ENCODE data around the gene STK38.
"Not testable (repeated sequence)": the region's sequence is repeated elsewhere in the genome, so short reads cannot be mapped to it uniquely, and the experiment has no call there.

The STK38 gene

DNA sequence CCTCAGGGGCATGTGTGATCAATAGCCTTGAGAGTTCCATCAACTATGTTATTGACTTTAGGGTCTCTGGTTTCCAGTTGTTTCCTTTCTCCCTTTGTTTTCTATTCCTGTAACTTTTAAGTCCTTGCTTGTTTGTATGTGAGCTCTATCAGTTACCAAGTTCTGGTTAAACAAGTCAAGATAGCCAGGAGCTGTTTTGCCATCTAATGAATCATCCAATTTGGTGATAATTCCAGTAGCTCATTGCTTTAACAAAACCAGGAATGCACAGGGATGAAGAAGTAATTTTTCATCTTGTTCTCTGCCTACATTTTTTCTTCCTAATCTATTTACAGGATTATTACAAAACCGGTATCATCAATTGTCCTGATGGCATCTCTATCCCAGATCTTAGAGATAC is 68.0 kb downstream of the STK38 start:
- no peak for DNase-seq

DNA sequence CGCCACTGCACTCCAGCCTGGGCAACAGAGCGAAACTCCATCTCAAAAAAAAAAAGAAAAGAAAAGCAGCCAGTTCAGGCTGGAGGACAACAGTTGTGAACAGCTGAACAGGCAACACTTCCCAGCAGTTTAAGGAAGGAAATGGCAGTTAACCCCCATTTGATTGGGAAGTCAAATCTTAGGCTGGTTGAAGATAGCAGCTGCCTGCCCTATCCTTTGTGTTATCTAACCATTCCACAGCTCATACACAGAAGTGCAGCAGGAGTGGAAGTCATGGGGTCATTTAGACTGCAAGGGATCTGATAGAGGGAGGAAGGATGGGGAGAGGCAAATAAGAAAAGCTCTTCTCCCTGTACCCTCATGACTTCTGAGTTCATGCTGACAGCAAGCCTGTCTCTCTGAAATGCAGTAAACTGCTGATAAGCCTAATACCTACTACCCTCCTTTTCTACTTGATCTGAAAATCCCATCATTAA is 69.2 kb downstream of the STK38 start:
- DNase-seq, result no peak

DNA sequence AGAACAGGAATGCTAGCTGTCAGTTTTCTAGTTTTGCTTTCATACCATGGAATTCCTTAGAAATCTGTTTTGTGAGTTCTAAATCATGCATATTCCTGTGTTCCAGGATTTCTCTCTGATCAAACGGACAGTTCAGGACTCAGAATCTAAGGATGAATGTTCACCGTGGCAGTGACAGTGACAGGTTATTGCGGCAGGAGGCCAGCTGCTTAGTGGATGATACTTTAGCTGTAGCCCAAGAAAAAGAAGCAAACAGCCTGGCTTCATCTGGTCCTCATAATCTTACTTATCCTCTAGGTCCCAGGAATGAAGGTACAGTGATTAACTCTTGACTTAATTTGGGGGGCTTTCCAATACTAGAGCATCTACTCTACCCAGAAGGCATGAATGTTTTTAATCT is 77.3 kb downstream of the STK38 start:
- DNase-seq, result no peak

GRCh38 chr6:36469148-36469661 is 78.1 kb downstream of the STK38 start:
- no peak for DNase-seq

GRCh38 chr6:36467625-36468024 is 79.7 kb downstream of the STK38 start:
- DNase-seq, result no peak

DNA sequence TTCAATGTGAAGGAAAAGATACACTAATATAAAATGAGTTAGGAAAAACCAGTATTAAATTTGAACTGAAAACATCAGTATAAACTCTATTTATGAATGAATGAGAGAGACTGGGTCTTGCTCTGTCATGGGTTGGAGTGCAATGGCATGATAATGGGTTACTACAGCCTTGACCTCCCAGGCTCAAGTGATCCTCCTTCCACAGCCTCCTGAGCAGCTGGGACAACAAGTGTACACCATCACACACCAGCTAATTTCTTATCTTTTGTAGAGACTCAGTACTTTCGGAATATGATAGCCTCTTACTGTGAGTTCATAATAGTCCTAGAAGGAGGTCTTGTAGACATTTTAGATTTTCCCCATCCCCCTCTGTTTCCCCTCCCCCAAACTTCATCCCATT is 83.0 kb downstream of the STK38 start:
- DNase-seq, result no peak

GRCh38 chr6:36463676-36464075 is 83.6 kb downstream of the STK38 start:
- no peak for DNase-seq

DNA sequence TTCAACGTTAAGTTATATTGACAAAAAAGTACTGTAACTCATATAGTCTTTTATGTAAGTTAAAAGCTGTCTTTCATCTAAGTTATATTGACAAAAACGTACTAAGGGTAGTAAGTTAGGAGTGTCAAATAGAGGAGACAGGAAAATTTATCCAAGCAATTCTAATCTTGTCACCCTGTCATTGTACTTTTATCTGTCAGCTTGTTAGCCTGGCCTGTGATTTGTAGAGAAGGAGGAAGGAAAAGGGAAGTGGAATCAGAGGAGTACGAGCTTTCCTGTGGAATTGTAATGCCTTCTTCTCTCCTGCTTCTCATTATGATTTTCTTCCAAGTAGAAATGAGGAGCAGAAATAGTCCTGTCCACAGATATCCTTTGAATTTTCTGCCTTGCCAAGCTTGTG is 85.6 kb downstream of the STK38 start:
- no peak for DNase-seq

DNA sequence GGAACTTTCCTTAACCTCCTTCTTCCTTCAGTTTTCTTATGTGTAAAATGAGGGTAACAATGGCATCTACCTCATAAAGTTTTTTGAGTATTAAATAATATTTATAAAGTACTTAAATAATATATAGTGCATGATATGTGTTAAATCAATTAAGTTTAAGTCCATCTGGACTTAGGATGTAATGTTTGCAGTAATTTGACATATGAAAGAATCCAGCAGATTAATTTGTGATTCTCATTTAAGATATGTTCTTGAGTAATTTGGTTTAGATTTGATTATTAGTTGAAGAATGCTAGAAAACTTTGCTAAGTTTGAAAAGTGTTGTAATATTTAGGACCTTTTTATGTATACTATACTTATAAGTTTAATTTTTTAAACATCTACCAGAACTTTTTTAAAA is 86.4 kb downstream of the STK38 start:
- no peak for DNase-seq

GRCh38 chr6:36459501-36459900 is 87.8 kb downstream of the STK38 start:
- DNase-seq, result no peak

DNA sequence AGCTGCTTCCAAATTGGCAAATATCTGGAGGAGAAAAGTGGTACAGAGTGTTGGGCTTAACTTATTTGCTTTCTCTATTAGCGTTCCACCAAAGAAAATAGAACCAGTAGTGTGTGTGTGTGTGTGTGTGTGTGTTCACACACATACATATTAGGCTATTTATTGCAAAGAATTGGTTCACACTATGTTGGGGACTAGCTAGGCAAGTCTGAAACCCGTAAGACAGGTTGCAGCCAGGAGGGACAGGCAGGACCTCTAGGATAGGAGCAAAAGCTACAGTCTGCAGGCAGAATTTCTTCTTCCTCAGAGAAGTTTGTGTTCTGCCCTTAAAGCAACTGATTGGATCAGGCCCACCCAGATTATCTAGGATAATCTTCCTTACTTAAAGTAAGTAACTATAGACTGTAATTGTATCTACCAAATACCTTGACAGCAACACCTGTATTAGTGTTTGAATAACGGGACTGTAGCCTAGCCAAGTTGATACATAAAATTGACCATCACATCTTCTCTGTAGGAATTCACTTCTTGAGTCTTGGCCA is 91.7 kb downstream of the STK38 start:
- no peak for DNase-seq

GRCh38 chr6:36452897-36453296 is 94.4 kb downstream of the STK38 start:
- not testable (repeated sequence) for DNase-seq

GRCh38 chr6:36449173-36449572 is 98.1 kb downstream of the STK38 start:
- DNase-seq, result not testable (repeated sequence)

GRCh38 chr6:36445621-36446020 is 101.7 kb downstream of the STK38 start:
- DNase-seq, result no peak

GRCh38 chr6:36444470-36444869 is 102.8 kb downstream of the STK38 start:
- DNase-seq, result no peak
